GM10847 (cell line): Measurements from ENCODE around the gene ALK.

Experiments
- POLR2A ChIP-seq: IDR thresholded peaks from 2 replicates; pipeline ENCODE4 v1.6.1; 2011; ENCODE audit not compliant: insufficient read length; ENCODE audit errors: extremely low read depth

Gene ALK

DNA sequence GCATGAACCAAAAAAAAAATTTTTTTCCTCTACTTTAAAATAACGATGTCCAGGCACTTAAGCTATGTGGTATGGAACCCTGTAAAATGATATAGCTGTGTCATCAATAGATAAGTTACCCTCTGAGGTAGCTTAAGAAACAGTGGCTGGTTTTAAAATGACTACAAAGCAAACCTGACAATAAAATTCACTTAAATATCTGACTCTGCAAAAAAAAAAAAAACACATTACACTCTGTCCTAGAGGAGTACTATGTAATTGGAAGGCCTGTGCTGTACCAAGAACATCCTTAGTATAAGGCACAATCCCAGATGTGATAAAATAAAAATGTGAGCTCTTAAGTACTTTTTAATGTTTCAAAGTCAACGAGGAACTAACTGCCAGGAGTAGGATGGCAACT is 322.4 kb downstream of the ALK start:
- TF ChIP-seq POLR2A = no peak

GRCh38 chr2:29597035-29597434 is 324.4 kb downstream of the ALK start:
- no peak for TF ChIP-seq POLR2A

GRCh38 chr2:29596584-29596983 is 324.8 kb downstream of the ALK start:
- no peak for TF ChIP-seq POLR2A

DNA sequence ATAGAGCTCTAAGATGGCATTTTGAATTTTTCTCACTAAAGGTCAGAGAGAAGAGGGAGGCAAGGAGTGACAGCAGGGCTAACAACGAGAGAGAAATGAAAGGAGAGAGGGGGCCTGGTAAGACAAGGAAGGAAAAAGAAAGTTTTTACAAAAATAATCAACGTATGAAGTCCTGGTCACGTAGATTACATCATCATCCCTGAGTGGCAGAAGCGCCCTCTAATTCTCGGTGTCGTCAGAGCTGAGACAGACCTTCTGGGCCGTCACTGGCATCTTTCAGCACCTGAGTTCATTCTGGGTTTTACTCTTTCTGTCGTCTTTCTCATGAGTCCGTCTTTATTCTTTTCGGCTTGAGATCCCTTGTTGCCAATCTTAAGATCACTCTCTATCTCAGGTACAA is 329.8 kb downstream of the ALK start:
- TF ChIP-seq POLR2A = no peak

- no peak for TF ChIP-seq POLR2A
Observed at GRCh38 chr2:29590211-29590610, 331.2 kb downstream of the ALK start.

GRCh38 chr2:29589440-29590103 is 331.8 kb downstream of the ALK start:
- TF ChIP-seq POLR2A = no peak

DNA sequence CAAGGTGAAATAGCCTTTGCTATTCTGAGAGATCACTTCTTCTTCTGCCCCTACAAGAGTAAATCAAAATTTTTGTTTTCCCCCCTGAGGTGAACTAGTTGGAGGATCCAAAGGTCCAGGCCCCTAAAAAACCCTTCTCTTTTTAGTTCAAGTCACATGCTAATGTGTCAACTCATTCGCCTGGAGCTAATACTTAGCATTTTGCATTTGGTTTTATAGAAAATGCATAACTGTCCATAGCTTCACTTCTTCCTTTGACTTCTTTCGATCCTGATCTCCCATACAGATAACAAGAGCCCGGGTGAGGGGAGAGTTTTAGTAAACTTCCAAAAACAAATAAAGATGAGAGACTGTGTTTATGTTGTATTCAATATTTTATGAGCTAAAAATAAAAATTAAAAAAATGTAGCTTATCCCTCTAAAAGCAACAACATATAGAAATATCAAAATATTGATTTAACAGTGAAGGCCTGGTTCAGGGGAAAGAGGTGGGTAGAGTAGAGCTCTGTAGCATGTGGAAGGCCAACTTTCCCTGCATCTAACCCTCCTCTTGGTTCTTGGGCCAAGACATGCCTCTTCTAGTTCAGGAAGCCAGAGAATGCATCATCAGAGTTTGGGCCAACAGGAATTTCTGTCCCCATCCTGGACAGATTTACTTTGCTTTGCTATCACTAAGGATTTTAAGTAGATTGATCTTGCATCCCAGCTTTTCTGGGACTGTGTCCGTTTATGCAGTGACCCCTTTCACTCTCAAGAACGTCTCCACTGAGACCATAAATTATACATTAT is 333.8 kb downstream of the ALK start:
- no peak for TF ChIP-seq POLR2A

GRCh38 chr2:29586919-29587318 is 334.5 kb downstream of the ALK start:
- TF ChIP-seq POLR2A = no peak

- TF ChIP-seq POLR2A = no peak
Observed at GRCh38 chr2:29583548-29584156, 337.7 kb downstream of the ALK start.

GRCh38 chr2:29583104-29583503 is 338.3 kb downstream of the ALK start:
- no peak for TF ChIP-seq POLR2A

DNA sequence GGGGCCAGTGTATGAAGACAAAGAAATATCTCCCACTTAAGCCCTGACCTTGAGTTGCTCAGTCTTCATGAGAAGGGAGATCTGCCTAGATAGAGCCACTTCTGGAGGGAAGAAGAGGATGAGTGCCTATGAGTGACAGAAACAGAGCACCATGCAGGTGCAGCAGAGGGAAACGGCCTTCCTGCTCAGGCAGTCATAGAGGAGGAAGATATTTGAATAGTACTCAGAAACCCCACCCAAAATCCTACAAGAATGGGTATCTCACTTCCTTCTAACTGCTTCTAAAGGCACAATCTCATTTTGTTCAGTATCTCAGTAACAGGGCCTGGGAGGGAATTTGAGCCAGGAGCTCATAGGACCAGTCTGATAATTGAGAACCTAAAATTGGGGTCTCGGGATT is 339.3 kb downstream of the ALK start:
- TF ChIP-seq POLR2A = no peak

GRCh38 chr2:29580223-29580622 is 341.2 kb downstream of the ALK start:
- no peak for TF ChIP-seq POLR2A

- TF ChIP-seq POLR2A = no peak
Observed at GRCh38 chr2:29579495-29580169, 341.8 kb downstream of the ALK start.

GRCh38 chr2:29578084-29578598 is 343.2 kb downstream of the ALK start:
- no peak for TF ChIP-seq POLR2A

- TF ChIP-seq POLR2A = no peak
Observed at GRCh38 chr2:29576231-29576630, 345.2 kb downstream of the ALK start.
